Measurements from ENCODE around the gene ZMAT5.

The ZMAT5 gene

DNA sequence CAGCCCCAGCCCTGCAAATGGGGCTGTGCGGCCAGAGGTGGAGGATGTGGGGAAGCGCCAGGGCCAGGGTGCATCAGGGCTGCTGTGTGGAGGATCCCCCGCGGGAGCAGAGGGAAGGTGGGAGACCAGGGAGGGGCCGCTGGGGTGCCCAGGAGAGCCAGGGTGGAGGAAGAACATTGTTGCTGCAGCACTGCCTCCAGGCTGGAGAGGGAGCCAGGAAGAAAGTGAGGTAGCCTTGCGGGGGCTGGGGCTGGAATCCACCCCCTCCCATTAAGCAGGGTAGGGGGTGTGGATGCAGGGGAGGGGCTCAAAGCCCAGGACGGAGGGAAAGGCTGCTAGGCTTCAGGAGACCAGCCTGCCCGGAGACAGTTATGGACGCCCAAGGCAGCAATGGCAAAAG is 32.0 kb downstream of the ZMAT5 start:
- DNase-seq (ENCODE audit: extremely low spot score, insufficient read length, low read depth) (no peak), FAIRE-seq (no peak)

- DNase-seq (ENCODE audit: extremely low spot score, insufficient read length, low read depth) (no peak), FAIRE-seq (no peak)
Observed at GRCh38 chr22:29734406-29734805, 32.4 kb downstream of the ZMAT5 start.

DNA sequence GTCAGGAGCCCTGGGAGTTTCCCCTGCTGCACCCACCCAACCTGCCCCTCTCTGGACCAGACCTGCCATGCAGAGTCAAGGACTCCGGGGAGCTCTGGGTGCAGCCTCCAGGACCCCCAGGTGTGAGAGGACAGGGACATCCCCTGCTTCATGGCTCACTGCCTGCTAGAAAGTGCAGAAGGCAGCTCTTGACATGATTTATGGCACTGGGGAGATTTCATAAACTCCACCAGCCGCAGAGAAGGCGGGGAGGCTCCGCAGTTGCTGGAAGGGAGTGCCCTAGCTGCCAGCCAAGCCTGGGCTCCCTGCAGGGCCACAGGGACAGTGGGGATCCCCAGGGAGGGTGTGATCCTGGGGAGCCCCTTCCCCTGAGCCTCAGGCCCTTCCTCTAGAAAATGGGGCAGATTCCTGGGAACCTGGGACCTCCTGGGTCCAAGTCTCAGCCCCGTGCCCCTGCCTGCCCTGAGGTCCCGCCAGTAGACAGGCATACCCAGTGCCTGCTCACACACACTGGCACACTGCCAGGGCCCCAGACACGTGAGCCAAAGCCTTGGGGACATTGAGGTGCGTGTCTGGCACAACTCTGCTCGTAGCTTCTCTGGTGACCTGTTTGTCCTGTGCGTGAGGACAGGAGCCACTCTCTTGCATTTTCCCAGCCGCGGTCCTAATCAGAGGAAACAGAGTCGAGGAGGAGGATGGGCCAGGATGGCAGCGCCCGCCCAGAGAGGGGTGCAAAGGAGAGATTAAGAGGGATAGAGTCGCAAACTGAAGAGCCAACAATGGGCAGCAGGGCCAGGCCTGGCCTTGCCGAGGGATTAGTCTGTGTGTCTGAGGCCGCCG is 33.2 kb downstream of the ZMAT5 start:
- DNase-seq (ENCODE audit: extremely low spot score, insufficient read length, low read depth) (no peak), FAIRE-seq (no peak)

GRCh38 chr22:29732883-29733282 is 33.9 kb downstream of the ZMAT5 start:
- FAIRE-seq = no peak
- no peak for DNase-seq (ENCODE audit: extremely low spot score, insufficient read length, low read depth)

- FAIRE-seq = no peak
- DNase-seq (ENCODE audit: extremely low spot score, insufficient read length, low read depth) = no peak
Observed at GRCh38 chr22:29731058-29731850, 35.6 kb downstream of the ZMAT5 start.

DNA sequence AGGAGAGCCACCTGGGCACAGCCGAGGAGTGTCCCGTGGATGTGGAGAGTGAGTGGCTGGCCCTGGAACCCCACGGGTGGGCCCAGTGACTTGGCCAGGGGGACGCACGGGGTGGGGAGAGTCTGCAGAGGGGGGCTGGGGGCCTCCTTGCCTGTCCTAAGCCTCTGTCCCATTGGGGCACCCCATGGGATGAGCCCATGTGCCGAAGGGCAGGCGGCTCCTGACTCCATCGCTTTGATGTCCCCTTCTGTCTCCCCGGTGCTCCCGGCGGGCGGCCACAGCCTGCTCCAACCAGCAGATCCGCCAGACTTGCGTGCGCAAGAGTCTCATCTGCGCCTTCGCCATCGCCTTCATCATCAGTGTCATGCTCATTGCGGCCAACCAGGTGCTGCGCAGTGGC is 37.6 kb downstream of the ZMAT5 start:
- DNase-seq (ENCODE audit: extremely low spot score, insufficient read length, low read depth) (no peak), FAIRE-seq (no peak)

- DNase-seq (ENCODE audit: extremely low spot score, insufficient read length, low read depth) = peak; percentile 32
- no peak for FAIRE-seq
Observed at GRCh38 chr22:29727131-29727523, 39.7 kb downstream of the ZMAT5 start.

- no peak for FAIRE-seq
- DNase-seq (ENCODE audit: extremely low spot score, insufficient read length, low read depth) = no peak
Observed at GRCh38 chr22:29726512-29727130, 40.2 kb downstream of the ZMAT5 start.

GRCh38 chr22:29726106-29726505 is 40.7 kb downstream of the ZMAT5 start:
- FAIRE-seq (no peak), DNase-seq (ENCODE audit: extremely low spot score, insufficient read length, low read depth) (no peak)

- no peak for FAIRE-seq
- DNase-seq (ENCODE audit: extremely low spot score, insufficient read length, low read depth) = no peak
Observed at GRCh38 chr22:29724843-29725242, 42.0 kb downstream of the ZMAT5 start.

- FAIRE-seq = no peak
Observed at GRCh38 chr22:29723766-29724165, 43.0 kb downstream of the ZMAT5 start.

GRCh38 chr22:29722587-29722986 is 44.2 kb downstream of the ZMAT5 start:
- FAIRE-seq (no peak), DNase-seq (ENCODE audit: extremely low spot score, insufficient read length, low read depth) (no peak)

More at GRCh38 chr22:29723766-29724165, 43.0 kb downstream of the ZMAT5 start:
- no peak for DNase-seq (ENCODE audit: extremely low spot score, insufficient read length, low read depth)

- FAIRE-seq = no peak
- DNase-seq (ENCODE audit: extremely low spot score, insufficient read length, low read depth) = no peak
Observed at GRCh38 chr22:29722151-29722550, 44.7 kb downstream of the ZMAT5 start.

DNA sequence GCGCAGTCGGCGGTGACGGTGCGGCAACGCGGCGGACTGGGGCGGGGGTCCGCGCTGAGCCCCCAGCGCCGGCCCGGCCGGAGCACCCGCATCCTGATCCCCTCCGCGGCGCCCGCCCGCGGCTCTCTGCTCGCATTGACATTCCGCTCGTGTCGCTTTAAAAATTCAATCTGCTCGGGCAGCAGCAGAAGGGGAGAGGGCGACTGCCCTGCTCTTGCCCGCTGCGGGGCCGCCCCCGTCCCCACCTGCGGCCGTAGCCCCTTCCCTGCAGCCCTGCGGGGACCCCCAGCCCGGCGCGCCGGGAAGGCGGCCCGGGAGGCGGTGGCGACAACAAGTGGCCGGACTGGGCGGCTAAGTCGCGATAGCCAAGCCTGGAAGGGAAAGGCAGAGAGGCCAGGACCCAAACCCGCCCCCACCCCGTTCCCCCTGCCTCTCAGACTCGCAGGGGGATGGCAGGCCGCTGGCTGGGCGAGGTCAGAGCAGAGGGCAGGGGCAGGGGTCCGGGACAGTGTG is 45.9 kb downstream of the ZMAT5 start:
- no peak for DNase-seq (ENCODE audit: extremely low spot score, insufficient read length, low read depth)
- FAIRE-seq = no peak

DNA sequence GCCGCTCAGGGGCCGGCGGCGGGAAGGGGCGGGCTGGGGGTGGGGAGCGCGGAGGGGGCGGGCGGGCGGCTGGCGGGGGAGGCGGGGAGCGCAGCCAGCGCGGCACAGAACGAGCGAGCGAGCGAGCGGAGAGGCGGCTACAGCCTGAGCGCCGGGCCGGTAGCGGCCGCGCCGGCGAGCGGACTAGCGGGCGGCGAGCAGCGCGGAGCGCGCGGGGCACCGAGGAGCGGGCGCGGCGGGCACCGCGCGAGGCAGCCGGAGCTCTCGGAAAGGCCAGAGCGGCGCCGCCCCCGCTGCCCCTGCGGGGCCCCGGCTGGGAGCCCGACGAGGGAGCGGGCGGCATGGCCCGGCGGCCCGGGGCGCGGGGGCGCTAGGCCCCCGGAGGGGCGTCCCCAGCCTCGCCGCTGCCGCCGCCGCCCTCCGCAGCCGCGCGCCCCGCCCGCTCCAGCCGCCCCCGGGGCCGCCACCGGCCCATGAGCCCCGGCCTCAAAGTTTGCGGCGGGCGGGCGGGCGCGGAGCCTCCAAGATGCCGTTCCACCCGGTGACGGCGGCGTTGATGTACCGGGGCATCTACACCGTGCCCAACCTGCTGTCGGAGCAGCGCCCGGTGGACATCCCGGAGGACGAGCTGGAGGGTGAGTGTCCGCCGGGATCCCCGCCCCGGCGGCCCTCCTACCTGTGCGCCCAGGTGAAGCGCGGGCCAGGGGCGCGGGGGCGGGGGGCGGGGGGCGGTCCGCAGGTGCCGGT is 46.7 kb downstream of the ZMAT5 start, which contains the start of gene CABP7:
Gene CABP7 (plus strand): TSS at position 105 of the 747 bp plus-strand sequence. CDS start 422 bp downstream, at position 527.
- no peak for DNase-seq (ENCODE audit: extremely low spot score, insufficient read length, low read depth)
- FAIRE-seq = no peak

GRCh38 chr22:29718949-29719898 is 47.6 kb downstream of the ZMAT5 start:
- DNase-seq (ENCODE audit: extremely low spot score, insufficient read length, low read depth) (no peak), FAIRE-seq (no peak)

GRCh38 chr22:29717789-29718188 is 49.0 kb downstream of the ZMAT5 start:
- FAIRE-seq (no peak), DNase-seq (ENCODE audit: extremely low spot score, insufficient read length, low read depth) (no peak)

DNA sequence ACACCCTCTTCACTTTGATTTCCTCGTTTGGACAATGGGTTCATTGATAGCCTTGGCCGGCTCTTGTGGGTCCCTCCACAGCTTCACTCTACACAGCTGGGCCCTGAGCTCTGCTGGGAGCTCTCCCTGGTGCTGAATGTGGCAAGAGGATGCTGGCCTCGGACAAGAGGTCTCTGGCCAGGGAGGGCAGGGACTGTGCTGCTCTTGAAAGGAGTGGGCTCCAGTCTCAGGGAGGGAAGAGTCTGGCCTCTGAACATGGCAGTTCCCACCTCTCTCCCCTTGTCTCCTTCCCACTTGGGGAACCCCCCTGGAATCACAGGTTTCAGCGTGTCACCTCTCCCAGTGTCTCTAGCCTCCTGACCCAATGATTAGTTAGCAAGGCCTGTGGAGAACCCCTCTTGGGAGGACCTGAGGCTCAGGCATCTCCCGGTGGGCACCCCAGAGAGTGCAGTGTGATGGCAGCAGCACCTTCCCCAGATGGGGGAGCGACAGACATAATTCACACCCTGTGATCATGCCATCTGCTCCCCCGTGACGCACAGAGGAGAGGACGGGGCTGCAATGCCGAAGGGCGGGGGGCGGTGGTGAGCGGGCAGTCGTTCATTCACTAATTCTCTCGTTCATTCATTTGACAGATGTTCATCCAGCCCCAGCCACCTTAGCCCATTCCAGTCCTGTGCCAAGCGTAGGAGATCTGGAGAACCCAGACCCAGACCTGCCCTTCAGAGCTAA is 49.8 kb downstream of the ZMAT5 start:
- DNase-seq (ENCODE audit: extremely low spot score, insufficient read length, low read depth) (peak; percentile 23), FAIRE-seq (no peak)
